Stimulated activated CD4-positive, alpha-beta T cell treated with anti-CD3 and anti-CD28 coated beads, Interleukin-15, amount 100 ng/mL, for 24 hours (primary cell): Measurements from ENCODE around the gene PYCR2.

ENCODE experiments used
- DNase-seq: peaks from one replicate; pipeline ENCODE4 v3.0.0-alpha.2; 2020

The PYCR2 gene

DNA sequence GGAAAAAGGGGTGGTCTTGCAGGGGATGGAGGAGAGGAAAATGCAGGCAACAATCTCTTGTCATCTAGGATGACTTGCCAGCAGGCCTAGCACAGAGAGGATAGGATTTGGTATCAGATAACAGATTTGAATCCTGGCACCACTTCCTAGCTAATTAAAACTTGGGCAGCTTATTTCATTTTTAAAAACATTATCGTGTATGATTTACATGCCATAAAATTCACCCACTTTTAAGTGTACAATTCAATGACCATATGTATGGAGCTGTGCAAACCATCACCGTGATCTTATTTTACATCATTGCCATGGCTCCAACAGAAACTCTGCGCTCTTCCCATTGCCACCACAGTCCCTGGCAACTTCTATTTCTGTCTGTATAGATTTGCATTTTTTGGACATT lies 6.9 kb downstream of the PYCR2 start:
- DNase-seq: no peak

DNA sequence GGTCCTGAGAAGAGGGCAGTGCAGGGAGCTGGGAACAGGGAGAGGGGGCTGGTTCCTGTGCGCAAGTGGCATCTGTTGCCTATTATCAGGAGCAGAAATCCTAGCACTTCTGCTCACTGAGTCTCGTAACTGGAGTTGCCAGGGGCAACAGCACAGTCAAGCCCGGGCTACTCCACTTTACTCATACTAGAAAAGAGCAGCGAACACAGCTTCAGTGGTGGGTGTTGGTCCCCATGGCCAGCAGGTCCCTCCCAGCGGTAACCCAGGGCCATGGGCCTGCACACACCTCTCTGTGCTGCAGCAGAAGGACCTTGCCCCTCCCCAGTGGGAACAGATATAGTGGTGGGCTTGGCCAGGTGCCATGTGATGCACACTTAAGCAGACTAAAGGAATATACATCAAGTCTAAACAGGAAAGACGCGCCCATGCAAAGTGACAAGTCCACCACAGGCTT lies 8.5 kb downstream of the PYCR2 start:
- no peak for DNase-seq

DNA sequence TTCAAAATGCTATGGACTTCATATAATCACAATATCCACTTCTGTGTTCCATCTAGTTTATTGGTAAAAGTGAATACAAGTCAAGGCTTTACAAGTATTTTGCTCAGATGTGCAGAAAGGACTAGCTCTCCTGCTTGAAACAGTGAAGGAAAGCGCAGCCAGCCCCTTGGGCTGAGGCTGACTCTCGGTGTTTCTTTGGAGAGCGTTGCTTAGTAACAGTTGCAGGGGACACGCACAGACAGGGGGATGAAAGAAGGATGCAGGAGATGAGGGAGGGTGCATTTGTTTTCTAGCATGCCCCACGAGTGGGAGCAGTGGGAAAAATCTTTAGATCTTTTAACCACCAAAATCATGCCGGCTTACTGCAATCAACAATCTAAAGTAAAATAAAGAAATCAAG lies 9.1 kb downstream of the PYCR2 start:
- no peak for DNase-seq

DNA sequence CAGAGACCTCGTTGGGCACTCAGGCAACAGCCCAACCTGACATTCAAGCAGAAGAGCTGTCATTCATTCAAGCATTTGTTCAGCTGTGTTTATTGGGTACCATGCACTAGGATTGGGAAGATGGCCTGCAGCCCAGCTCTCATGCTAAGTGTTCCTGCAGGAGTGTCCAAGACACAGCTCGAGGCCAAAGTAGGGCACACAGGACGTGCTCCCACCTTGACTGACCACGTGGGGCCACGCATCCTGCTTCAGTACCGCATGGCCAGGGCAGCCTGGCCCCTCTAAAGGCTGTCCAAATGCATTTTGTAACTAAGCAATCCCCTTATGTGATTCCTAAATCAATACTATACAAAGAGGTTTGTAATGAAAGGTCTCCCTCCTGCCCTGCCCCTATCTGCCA lies 9.7 kb downstream of the PYCR2 start:
- no peak for DNase-seq

DNA sequence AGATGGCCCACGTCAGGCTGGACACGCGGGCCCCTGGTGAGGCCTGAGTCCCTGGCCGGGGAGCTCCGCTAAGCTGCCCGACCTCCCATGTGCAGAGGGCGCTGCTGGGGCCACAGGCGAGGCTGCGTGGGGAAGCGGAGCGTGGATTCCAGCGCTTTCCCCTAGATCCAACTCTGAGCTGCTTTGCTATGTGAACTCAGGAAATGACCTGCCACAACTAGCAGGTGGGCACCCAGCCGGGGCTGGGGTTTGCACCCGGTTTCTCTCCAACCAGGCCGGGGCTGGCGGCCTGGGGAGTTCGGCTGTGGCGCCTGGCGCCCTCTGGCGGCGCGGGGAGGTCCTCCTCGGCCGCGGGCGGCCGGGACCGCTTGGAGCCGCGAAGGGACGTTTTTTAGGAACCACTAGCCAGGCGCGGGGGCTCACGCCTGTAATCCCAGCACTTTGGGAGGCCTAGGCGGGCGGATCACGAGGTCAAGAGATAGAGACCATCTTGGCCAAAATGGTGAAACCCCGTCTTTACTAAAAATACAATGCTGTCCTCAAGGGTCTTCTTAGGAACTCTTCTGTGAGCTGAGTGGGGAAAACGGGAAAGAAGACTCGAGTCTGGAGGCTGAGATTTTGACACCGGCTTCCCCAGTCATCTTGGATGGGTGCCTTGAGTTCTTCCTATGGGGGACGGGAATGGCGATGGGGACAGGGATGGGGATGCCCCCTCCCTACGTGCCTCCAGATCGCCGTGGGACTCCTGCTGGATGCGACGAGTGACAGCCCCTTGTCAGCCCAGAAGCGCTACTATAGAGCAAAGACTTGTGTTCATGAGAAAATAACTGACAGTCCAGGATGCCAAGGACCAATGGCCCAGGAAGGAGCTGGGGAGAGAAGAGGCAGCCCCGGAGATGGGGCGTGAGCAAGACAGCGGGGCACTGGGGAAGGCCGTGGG lies 12.6 kb downstream of the PYCR2 start:
- peak; percentile 77 for DNase-seq

DNA sequence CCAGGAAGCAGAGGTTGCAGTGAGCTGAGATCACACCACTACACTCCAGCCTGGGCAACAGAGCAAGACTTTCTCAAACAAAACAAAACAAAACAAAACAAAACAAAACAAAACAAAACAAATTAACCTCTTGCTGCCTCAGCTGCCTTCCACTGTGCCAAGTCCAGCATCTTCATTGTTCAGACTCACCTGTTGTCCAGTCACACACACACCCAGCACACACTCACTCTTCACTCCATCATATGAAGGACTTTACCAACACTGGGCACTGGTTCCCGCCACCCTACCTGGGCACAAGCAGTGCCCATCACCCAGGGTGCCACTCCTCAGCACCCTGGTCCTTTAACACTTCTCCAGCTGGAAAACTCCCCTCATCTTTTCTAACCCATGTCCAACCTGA lies 14.6 kb downstream of the PYCR2 start:
- DNase-seq: no peak

DNA sequence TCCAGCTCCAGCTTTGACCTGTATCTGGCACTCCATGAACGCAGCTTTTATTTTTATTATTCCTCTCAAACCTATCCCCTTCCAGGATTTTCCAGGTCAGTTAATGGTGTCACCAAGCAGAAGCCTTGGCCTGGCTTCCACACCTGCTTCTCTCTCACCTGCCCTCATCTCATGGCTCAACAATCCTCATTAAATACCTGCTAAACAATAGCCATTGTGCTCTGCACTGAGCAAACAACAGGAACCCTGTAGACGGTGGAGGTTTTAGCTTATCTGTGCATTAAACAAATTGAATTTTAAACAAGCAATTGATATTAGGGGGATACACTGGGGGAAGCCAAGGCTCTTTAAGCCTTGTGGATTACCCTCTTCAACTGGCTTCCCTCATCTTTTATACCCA lies 15.3 kb downstream of the PYCR2 start:
- no peak for DNase-seq

DNA sequence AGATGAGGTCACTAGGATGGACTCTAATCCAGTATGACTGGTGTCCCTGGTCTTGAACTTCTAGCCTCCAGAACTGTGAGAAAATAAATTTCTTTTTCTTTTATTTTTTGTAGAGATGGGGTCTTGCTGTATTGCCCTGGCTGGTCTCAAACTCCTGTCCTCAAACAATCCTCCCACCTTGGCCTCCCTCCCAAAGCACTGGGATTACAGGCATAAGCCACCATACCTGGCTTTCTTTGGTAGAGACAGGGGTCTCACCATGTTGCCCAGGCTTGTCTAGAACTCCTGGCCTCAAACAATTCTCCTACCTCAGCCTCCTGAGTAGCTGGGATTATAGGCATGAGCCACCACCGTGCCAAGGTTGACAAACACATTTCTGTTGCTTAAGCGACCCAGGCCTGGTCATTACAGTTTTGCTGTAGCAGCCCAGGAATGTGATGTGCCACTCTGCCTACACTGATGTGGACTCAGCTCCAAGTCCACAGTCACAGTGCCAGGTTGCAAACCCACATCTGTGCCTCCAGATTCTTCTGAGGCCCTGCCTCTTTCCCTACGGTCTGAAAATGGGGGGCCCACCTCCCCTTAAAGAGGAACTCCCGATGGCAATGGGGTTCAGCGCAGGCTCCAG lies 15.9 kb downstream of the PYCR2 start:
- no peak for DNase-seq

DNA sequence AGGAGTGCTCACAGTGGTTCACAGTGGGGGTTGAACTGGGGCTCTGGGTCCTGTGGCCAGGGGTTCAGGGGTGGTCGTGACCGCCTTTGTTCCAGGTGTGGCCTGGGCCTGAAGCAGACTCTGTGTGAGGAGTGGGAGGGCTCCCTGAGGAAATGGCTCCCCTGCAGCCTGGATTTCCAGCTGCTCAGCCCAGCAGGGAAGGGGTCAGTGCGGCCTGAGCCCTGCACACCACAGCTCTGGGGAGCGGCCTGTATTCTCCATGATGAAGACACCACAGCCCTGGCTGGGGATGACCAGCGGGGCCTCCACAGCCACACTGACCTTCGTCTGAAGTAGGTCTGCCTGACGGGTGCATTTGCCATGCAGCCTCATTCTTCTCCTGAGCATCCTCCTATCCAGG lies 16.7 kb downstream of the PYCR2 start:
- DNase-seq: no peak

DNA sequence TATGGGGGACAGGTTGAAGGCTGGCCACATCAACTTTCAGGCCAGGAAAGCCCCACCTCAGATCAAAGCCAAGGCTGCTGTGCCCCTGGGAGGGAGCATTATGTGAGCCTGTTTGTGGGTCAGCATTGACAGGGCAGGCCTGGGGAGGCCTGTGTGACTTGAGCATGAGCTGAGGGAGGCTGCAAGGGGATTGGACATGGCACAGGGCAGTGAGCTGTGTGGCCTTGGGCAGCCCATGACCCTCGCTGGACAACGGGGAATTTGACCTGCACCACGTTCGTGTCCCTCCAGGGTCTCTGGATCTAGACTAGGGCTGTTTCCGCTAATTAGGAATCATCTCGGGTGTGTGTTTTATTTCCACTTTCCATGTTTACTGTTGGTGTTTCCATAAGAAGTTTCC lies 17.6 kb downstream of the PYCR2 start:
- no peak for DNase-seq

DNA sequence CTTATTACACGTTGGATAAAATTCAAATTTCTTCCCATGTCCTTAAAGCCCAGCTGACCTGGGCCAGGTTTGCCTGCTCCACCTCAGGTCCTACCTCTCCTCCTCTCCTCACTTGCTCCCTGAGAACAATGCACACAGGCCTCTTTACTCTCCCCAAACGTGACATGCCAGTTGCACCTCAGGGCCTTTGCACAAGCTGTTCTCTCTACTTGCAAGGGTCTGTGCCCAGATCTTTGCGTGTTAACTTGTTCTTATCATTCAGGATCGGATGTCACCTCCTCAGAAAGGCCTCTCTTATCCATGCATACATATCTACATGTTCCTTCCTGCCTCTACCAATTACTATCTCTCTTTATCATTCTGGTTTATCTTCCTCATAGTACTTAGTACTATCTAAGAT lies 20.4 kb downstream of the PYCR2 start:
- DNase-seq: no peak

DNA sequence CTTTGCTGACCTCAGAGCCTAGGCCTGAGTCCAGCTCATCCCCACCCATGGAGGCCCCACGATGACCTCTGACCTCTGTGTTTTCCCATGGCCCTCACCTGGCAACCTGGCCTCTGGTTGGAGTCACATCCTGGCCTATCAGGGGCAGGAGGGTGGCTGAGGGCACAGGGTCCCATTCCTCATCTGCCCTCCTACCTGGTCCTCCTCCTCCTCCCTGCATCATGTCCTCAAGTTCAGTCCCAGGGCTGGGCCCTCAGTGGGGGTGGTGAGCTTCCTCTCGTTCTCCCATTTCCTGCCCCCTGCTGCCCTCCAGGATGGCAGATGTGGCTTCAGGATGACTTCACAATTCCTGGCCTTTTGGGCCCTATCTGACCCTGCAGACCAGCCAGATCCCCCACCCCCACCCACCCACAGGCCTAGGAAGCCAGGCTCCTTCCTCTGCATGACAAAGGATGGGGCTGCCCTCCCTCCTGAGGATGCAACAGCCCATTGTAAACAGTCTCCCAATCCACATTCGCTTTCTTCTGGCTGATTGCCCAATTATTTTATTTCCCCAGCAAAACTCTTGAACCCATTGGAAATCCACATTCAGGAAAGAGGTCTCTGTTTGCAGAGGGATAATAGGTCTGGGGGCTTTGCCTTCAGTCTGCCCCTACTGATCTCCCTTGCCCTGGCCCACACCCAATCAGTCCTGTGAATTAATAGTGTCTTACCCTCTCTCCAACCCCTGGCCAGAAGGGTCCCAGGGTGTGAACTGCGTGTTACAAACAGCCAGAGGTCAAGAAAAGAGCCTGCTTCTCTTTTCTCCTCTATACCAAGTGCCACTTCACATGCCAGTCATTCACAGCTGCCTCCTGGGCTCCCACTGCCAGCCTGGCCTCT lies 24.8 kb downstream of the PYCR2 start:
- no peak for DNase-seq

DNA sequence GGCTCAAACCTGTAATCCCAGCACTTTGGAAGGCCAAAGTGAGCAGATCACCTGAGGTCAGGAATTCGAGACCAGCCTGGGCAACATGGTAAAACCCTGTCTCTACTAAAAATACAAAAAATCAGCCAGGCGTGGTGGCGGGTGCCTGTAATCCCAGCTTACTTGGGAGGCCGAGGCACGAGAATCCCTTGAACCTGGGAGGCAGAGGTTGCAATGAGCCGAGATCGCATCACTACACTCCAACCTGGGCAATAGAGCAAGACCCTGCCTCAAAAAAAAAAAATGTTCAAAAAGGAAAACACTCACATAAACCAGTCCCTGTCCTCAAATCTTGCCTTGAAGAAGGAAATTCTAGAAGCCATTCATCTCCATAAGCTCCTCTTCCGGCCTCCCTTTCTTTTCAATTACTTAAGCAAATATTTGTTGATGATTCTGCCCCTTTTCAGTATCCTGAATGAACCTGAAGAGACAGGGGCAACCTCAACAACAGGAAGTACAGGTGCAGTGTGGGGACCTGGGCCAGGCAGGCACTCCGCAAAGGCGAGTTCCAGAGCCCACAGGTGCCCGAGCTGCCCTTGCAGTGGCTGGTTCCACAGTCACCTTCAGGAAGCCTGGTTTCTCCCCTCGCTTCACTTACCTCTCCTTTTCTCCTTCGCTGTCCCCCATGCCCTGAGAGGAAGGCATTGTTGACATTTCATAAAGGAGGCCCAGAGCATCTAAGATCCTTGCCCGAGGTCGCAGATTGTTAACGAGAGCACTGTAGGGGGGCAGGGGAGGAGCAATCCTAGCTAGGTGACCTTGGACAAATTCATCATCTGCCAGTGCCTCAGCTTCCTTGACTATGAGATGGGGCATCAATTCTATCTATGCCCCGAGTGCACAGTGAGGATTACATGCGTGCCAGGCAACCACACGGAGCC lies 26.2 kb downstream of the PYCR2 start:
- DNase-seq: no peak

DNA sequence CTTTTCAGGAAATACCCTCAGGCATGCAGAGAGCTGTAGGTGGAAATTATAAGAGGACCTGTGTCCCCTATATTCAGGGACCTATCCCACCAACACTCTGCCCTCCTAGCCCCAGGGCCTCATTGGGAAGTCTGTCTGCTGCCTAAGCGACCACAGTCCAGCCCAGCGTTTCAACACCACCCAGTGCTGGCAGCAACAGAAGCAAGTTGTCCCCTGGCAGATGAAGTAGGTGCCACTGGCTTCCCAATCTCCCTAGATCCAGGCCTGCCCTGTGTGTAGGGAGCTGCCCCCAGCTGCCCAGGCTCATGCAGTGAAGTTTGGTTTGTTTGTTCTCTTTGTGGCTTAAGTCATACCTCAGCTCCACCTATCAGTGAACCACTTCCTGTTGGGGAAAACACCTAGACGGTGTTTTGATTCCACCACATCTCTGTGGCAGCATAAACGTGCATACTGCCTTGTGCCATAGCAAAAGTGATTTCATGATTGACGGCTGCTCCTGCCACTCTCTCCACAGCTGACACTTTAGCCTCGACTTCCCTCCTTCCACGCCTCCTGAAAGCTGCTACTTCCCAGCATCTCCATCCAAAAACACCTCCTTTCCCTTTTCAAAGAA lies 27.0 kb downstream of the PYCR2 start:
- DNase-seq: peak; percentile 70

DNA sequence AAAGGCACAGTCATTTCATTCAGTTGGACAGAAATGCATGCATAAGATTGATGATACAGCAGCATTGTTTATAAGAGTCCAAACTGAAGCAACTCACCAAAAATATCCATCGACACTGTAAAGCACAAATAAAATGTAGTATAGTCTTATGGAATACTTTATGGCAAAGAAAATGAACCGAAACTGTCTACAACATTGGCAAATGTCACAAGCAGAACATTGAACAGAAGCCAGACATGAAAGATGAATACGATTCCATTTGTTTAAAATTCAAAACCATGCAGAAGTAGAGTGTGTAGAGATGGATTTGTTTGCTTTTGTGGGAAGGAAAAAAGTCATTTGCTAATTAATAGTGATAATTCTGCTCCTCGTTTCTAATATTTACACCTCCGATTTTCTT lies 27.6 kb downstream of the PYCR2 start:
- DNase-seq: no peak

DNA sequence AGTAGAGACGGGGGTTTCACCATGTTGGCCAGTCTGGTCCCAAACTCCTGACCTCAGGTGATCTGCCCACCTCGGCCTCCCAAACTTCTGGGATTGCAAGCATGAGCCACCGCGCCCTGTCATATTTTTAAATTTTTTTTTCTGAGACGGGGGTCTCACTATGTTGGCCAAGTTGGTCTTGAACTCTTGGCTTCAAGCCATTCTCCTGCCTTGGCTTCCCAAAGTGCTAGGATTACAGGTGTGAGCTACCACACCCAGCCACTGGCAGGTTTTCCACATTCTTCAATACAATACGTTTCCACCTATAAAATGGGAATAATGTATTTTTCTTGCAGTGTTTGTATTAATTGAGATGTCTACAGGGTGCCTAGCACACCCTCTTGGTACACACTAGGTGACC lies 31.7 kb downstream of the PYCR2 start:
- DNase-seq: no peak

DNA sequence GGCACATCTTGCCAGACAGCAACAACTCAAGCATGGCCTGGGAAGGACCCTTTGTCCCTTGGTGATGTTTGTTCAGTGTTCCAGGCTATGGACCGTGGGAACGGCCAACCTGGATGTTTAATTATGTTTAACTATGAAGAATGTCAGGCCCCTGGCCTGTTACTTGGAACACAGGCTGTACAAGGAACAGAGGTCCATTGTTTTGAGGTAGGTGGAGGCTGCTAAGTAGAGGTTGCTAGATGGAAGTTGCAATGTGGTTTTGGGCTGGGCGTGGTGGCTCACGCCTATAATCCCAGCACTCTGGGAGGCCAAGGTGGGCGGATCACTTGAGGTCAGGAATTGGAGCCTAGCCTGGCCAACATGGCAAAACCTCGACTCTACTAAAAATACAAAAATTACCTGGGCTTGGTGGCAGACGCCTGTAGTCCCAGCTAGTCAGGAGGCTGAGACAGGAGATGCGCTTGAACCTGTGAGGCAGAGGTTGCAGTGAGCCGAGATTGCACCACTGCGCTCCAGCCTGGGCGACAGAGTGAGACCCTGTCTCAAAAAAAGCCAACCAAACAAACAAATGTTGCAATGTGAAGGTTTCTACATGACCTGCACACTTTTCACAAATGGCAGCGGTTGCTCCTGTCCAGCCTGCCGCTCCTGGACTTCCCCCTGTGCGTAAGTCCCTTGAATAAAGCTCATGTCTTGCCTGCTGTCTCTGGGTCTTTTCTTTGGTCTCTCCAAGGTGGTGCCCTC lies 32.6 kb downstream of the PYCR2 start:
- no peak for DNase-seq

DNA sequence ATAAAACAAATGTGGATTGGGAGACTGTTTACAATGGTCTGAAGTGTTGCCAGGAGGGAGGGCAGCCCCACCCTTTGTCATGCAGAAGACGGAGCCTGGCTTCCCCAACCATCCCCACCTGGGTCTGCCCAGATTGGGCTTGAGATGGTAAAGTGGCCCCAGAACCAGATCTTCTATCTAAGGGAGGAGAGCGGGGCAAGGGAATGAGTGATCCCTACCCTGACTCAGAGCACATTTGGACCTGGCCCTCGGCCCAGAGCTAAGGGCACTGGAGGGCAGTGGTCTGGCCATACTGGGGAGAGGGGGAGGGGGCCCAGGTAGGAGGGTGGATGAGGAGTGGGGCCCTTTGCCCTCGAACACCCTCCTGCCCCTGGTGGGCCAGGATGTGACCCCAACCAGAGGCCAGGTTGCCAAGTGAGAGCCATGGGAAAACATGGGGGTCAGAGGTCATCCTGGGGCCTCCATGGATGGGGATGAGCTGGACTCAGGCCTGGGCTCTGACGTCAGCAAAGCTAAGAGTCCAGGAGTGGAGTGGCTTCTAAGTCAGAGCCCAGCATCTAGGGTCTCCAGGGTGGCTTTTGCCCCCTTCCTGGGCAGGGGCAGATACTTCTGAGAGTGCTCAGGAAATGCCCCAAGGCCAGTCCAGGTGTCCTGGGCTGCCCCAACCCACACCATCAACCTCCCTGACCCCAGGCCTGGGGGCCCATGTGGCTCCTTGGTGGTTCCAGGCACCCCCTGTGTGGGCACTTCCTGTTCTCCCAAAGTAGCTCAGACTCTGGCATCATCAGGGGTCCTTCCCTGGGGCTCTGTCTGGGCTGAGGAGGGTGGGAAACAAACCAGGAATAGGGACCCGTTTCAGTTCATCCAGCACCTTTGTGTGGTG lies 33.5 kb downstream of the PYCR2 start:
- DNase-seq: no peak

DNA sequence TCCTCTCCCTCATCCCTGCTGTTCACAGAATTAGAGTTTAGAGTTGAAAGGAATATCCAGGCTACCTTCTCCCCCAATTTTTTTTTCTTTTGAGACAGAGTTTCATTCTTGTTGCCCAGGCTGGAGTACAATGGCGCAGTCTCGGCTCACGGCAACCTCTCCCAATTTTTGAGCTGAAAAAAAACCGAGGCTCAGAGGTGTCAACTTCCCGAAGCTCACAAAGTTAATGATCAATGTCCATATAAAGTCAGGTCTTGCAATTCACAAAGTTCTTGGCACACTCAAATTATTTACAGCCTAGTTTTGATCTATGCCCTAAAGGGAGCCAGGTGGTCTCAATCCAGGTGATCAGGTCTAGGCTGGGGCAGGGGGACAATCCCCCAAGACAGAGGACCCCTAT lies 34.3 kb downstream of the PYCR2 start:
- no peak for DNase-seq
